Mesodermal cell (in vitro differentiated cells): ENCODE measurements around the gene TMEM37.

Experiments
- H3K27ac ChIP-seq: 2 replicates; pipeline ENCODE4 v1.7.0; 2013; ENCODE audit warnings: mild to moderate bottlenecking, low read depth, low read length, moderate library complexity; ENCODE audit not compliant: severe bottlenecking
- H3K36me3 ChIP-seq: 2 replicates; pipeline ENCODE4 v1.7.1; 2013; ENCODE audit warnings: mild to moderate bottlenecking, low read length, moderate library complexity; ENCODE audit not compliant: control insufficient read depth, insufficient read depth
- H3K4me1 ChIP-seq: one replicate; pipeline ENCODE4 v1.7.1; 2013; ENCODE audit warnings: mild to moderate bottlenecking, low read length; ENCODE audit not compliant: insufficient read depth, control insufficient read depth, poor library complexity, severe bottlenecking
- H3K4me3 ChIP-seq: 2 replicates; pipeline ENCODE4 v1.7.0; 2013; ENCODE audit warnings: low read length, control low read depth, mild to moderate bottlenecking; ENCODE audit not compliant: insufficient read depth, poor library complexity, severe bottlenecking; ENCODE audit errors: extremely low read depth
- H3K9me3 ChIP-seq: 2 replicates; pipeline ENCODE4 v1.7.1; 2013; ENCODE audit warnings: mild to moderate bottlenecking, low read length, moderate library complexity; ENCODE audit not compliant: control insufficient read depth
- WGBS, 2 experiments: methylation state at CpG; one replicate each; pipeline ENCODE4 v1.1.5; 2013; ENCODE audit warnings: missing lambda C conversion rate in 2 of 2; ENCODE audit not compliant: insufficient coverage in 2 of 2; 5-methylcytosine and 5-hydroxymethylcytosine counted together

TMEM37 gene

GRCh38 chr2:119441376-119442225, 9.9 kb downstream of the TMEM37 start:
- no peak overlapping the region for H3K4me3 ChIP-seq
- 87 to 88% methylated on average over 6 to 8 of the region's 8 CpGs for WGBS, 2 experiments
- H3K36me3 ChIP-seq, result no peaks in the 10 kb centered on the region

GRCh38 chr2:119442226-119442619, 10.6 kb downstream of the TMEM37 start:
- no peaks in the 10 kb centered on the region for H3K9me3 ChIP-seq
- no peaks in the 10 kb centered on the region for H3K4me1 ChIP-seq
- H3K36me3 ChIP-seq, result no peaks in the 10 kb centered on the region
- WGBS, 2 experiments, result 93 to 98% methylated on average over 3 to 4 of the region's 7 CpGs
- H3K27ac ChIP-seq, result no peak overlapping the region
- no peak overlapping the region for H3K4me3 ChIP-seq

More at GRCh38 chr2:119441376-119442225, 9.9 kb downstream of the TMEM37 start:
- no peaks in the 10 kb centered on the region for H3K4me1 ChIP-seq
- no peak overlapping the region for H3K27ac ChIP-seq
- no peaks in the 10 kb centered on the region for H3K9me3 ChIP-seq

- Histone ChIP-seq H3K4me3 (no peak overlapping the region), H3K27ac (no peak overlapping the region), H3K9me3 (no peaks in the 10 kb centered on the region), H3K36me3 (no peaks in the 10 kb centered on the region), H3K4me1 (no peaks in the 10 kb centered on the region)
- WGBS, 2 experiments, result 93 to 94% methylated on average over 6 to 9 of the region's 11 CpGs
These were observed 11.2 kb downstream of the TMEM37 start for GRCh38 chr2:119442850-119443249.

GRCh38 chr2:119446037-119446436, 14.4 kb downstream of the TMEM37 start:
- Histone ChIP-seq H3K4me1 (no peaks in the 10 kb centered on the region), H3K9me3 (no peaks in the 10 kb centered on the region), H3K27ac (no peak overlapping the region), H3K36me3 (no peaks in the 10 kb centered on the region), H3K4me3 (no peak overlapping the region)
- WGBS, 2 experiments, result 96% methylated on average over 4 to 6 of the region's 9 CpGs

GRCh38 chr2:119448427-119449141, 16.9 kb downstream of the TMEM37 start:
- Histone ChIP-seq H3K4me3 (no peak overlapping the region), H3K4me1 (no peaks in the 10 kb centered on the region), H3K9me3 (no peaks in the 10 kb centered on the region), H3K36me3 (no peaks in the 10 kb centered on the region), H3K27ac (no peak overlapping the region)
- 79 to 89% methylated on average over 7 to 8 of the region's 9 CpGs for WGBS, 2 experiments

- 73 to 84% methylated on average over 2 to 3 of the region's 3 CpGs for WGBS, 2 experiments
- Histone ChIP-seq H3K27ac (no peak overlapping the region), H3K9me3 (no peaks in the 10 kb centered on the region), H3K36me3 (no peaks in the 10 kb centered on the region), H3K4me3 (no peak overlapping the region), H3K4me1 (no peaks in the 10 kb centered on the region)
These were observed 17.9 kb downstream of the TMEM37 start for GRCh38 chr2:119449521-119449920.

- no peak overlapping the region for H3K4me3 ChIP-seq
- 92 to 98% methylated on average over 4 to 8 of the region's 9 CpGs for WGBS, 2 experiments
- H3K27ac ChIP-seq, result no peak overlapping the region
- H3K4me1 ChIP-seq, result peaks cover 5% of the 10 kb centered on the region
- H3K36me3 ChIP-seq, result no peaks in the 10 kb centered on the region
- H3K9me3 ChIP-seq, result no peaks in the 10 kb centered on the region
These were observed 19.8 kb downstream of the TMEM37 start for GRCh38 chr2:119451336-119452050.

GRCh38 chr2:119453972-119454593, 22.4 kb downstream of the TMEM37 start:
- H3K27ac ChIP-seq, result no peak overlapping the region
- H3K36me3 ChIP-seq, result no peaks in the 10 kb centered on the region
- no peak overlapping the region for H3K4me3 ChIP-seq
- 80 to 81% methylated on average over 9 to 10 of the region's 12 CpGs for WGBS, 2 experiments
- no peaks in the 10 kb centered on the region for H3K9me3 ChIP-seq
- peaks cover 5% of the 10 kb centered on the region for H3K4me1 ChIP-seq

- no peaks in the 10 kb centered on the region for H3K9me3 ChIP-seq
- peaks cover 5% of the 10 kb centered on the region for H3K4me1 ChIP-seq
- WGBS, 2 experiments, result 75 to 83% methylated on average over 7 to 10 of the region's 13 CpGs
- H3K27ac ChIP-seq, result peak overlapping the region; percentile 51
- H3K36me3 ChIP-seq, result no peaks in the 10 kb centered on the region
- H3K4me3 ChIP-seq, result no peak overlapping the region
These were observed 23.5 kb downstream of the TMEM37 start for GRCh38 chr2:119455066-119455718.

- 85 to 92% methylated on average over 2 of the region's 2 CpGs for WGBS, 2 experiments
- no peak overlapping the region for H3K27ac ChIP-seq
- no peaks in the 10 kb centered on the region for H3K9me3 ChIP-seq
- H3K4me1 ChIP-seq, result peaks cover 3% of the 10 kb centered on the region
- no peaks in the 10 kb centered on the region for H3K36me3 ChIP-seq
- H3K4me3 ChIP-seq, result no peak overlapping the region
These were observed 28.4 kb downstream of the TMEM37 start for GRCh38 chr2:119460076-119460475.
